ENCODE measurements around the gene TNIK.

TNIK gene

GRCh38 chr3:171342200-171342599 is 118.0 kb downstream of the TNIK start:
- H2AFZ ChIP-seq (ENCODE audit: low read depth), result no peak overlapping the region
- no peak overlapping the region for H3K27ac ChIP-seq
- no peak overlapping the region for H3K4me3 ChIP-seq (IDR thresholded peaks at IDR 0.05; ENCODE audit: insufficient read depth, low read depth, low read length)
- H3K9ac ChIP-seq, result no peak overlapping the region
- H3K4me1 ChIP-seq (ENCODE audit: low read depth, poor library complexity, severe bottlenecking), result no peaks in the 10 kb centered on the region
- H4K20me1 ChIP-seq (ENCODE audit: insufficient read depth), result no peaks in the 10 kb centered on the region
- no peak overlapping the region for H3K4me2 ChIP-seq
- H3K36me3 ChIP-seq (ENCODE audit: insufficient read depth), result no peaks in the 10 kb centered on the region
- no peaks in the 10 kb centered on the region for H3K79me2 ChIP-seq (ENCODE audit: insufficient read depth, low read depth)
- H3K27me3 ChIP-seq (ENCODE audit: insufficient read depth, low read depth), result no peaks in the 10 kb centered on the region
- TF ChIP-seq CTCF (conservative IDR thresholded peaks at IDR 0.05; ENCODE audit: low read depth, low read length), result no peak

GRCh38 chr3:171340434-171340833 is 119.8 kb downstream of the TNIK start:
- H3K36me3 ChIP-seq (ENCODE audit: insufficient read depth), result no peaks in the 10 kb centered on the region
- H3K27ac ChIP-seq, result no peak overlapping the region
- H3K4me1 ChIP-seq (ENCODE audit: low read depth, poor library complexity, severe bottlenecking), result no peaks in the 10 kb centered on the region
- no peak overlapping the region for H2AFZ ChIP-seq (ENCODE audit: low read depth)
- no peak overlapping the region for H3K4me3 ChIP-seq (IDR thresholded peaks at IDR 0.05; ENCODE audit: insufficient read depth, low read depth, low read length)
- H4K20me1 ChIP-seq (ENCODE audit: insufficient read depth), result no peaks in the 10 kb centered on the region
- no peak overlapping the region for H3K9ac ChIP-seq
- no peak for TF ChIP-seq CTCF (conservative IDR thresholded peaks at IDR 0.05; ENCODE audit: low read depth, low read length)
- H3K4me2 ChIP-seq, result no peak overlapping the region
- no peaks in the 10 kb centered on the region for H3K79me2 ChIP-seq (ENCODE audit: insufficient read depth, low read depth)
- no peaks in the 10 kb centered on the region for H3K27me3 ChIP-seq (ENCODE audit: insufficient read depth, low read depth)

GRCh38 chr3:171339598-171339997 is 120.6 kb downstream of the TNIK start:
- no peak overlapping the region for H2AFZ ChIP-seq (ENCODE audit: low read depth)
- no peaks in the 10 kb centered on the region for H4K20me1 ChIP-seq (ENCODE audit: insufficient read depth)
- no peak for TF ChIP-seq CTCF (conservative IDR thresholded peaks at IDR 0.05; ENCODE audit: low read depth, low read length)
- H3K79me2 ChIP-seq (ENCODE audit: insufficient read depth, low read depth), result no peaks in the 10 kb centered on the region
- no peak overlapping the region for H3K27ac ChIP-seq
- no peak overlapping the region for H3K4me3 ChIP-seq (IDR thresholded peaks at IDR 0.05; ENCODE audit: insufficient read depth, low read depth, low read length)
- H3K27me3 ChIP-seq (ENCODE audit: insufficient read depth, low read depth), result no peaks in the 10 kb centered on the region
- H3K9ac ChIP-seq, result no peak overlapping the region
- H3K4me1 ChIP-seq (ENCODE audit: low read depth, poor library complexity, severe bottlenecking), result no peaks in the 10 kb centered on the region
- H3K4me2 ChIP-seq, result no peak overlapping the region
- no peaks in the 10 kb centered on the region for H3K36me3 ChIP-seq (ENCODE audit: insufficient read depth)

GRCh38 chr3:171336406-171336805 is 123.8 kb downstream of the TNIK start:
- no peak for TF ChIP-seq CTCF (conservative IDR thresholded peaks at IDR 0.05; ENCODE audit: low read depth, low read length)
- Histone ChIP-seq H3K27ac (no peak overlapping the region), H3K27me3 (ENCODE audit: insufficient read depth, low read depth) (no peaks in the 10 kb centered on the region), H3K4me3 (IDR thresholded peaks at IDR 0.05; ENCODE audit: insufficient read depth, low read depth, low read length) (no peak overlapping the region), H3K9ac (no peak overlapping the region), H2AFZ (ENCODE audit: low read depth) (no peak overlapping the region), H3K79me2 (ENCODE audit: insufficient read depth, low read depth) (no peaks in the 10 kb centered on the region), H3K4me1 (ENCODE audit: low read depth, poor library complexity, severe bottlenecking) (no peaks in the 10 kb centered on the region), H3K36me3 (ENCODE audit: insufficient read depth) (no peaks in the 10 kb centered on the region), H4K20me1 (ENCODE audit: insufficient read depth) (no peaks in the 10 kb centered on the region), H3K4me2 (no peak overlapping the region)

- TF ChIP-seq CTCF (conservative IDR thresholded peaks at IDR 0.05; ENCODE audit: low read depth, low read length), result no peak
- H3K27me3 ChIP-seq (ENCODE audit: insufficient read depth, low read depth), result no peaks in the 10 kb centered on the region
- H3K4me1 ChIP-seq (ENCODE audit: low read depth, poor library complexity, severe bottlenecking), result no peaks in the 10 kb centered on the region
- H3K4me2 ChIP-seq, result no peak overlapping the region
- H3K4me3 ChIP-seq (IDR thresholded peaks at IDR 0.05; ENCODE audit: insufficient read depth, low read depth, low read length), result no peak overlapping the region
- no peaks in the 10 kb centered on the region for H3K79me2 ChIP-seq (ENCODE audit: insufficient read depth, low read depth)
- no peaks in the 10 kb centered on the region for H4K20me1 ChIP-seq (ENCODE audit: insufficient read depth)
- H3K36me3 ChIP-seq (ENCODE audit: insufficient read depth), result no peaks in the 10 kb centered on the region
- H3K9ac ChIP-seq, result no peak overlapping the region
- H3K27ac ChIP-seq, result no peak overlapping the region
- H2AFZ ChIP-seq (ENCODE audit: low read depth), result no peak overlapping the region
Observed at GRCh38 chr3:171335559-171335958, 124.6 kb downstream of the TNIK start.
